RWPE2 (cell line): ENCODE data around the gene LSG1.

Experiments
- ATAC-seq: fragments of 200-7000 bp; cut with Tn5 transposase; 3 replicates; pipeline ENCODE4 v1.9.1; 2021; ENCODE audit warnings: low read depth
- DNase-seq: peaks from one replicate; pipeline ENCODE4 v3.0.0-alpha.2; 2020; ENCODE audit warnings: low spot score
- H3K27ac ChIP-seq: fragments of 450-650 bp; 2 replicates; pipeline ENCODE4 v1.5.1; 2017; ENCODE audit warnings: mild to moderate bottlenecking; ENCODE audit not compliant: poor library complexity, severe bottlenecking
- H3K27me3 ChIP-seq: fragments of 250-450 bp; sonication (Bioruptor Pico); 2 replicates; pipeline ENCODE4 v1.5.1; 2021; ENCODE audit warnings: mild to moderate bottlenecking, moderate library complexity; ENCODE audit not compliant: insufficient read depth, poor library complexity, severe bottlenecking
- H3K36me3 ChIP-seq: fragments of 250-450 bp; sonication (Bioruptor Pico); 2 replicates; pipeline ENCODE4 v1.5.1; 2020; ENCODE audit warnings: low read depth, mild to moderate bottlenecking, moderate library complexity
- H3K4me1 ChIP-seq: fragments of 250-450 bp; sonication (Bioruptor Pico); 2 replicates; pipeline ENCODE4 v1.5.1; 2021; ENCODE audit warnings: mild to moderate bottlenecking, moderate library complexity; ENCODE audit not compliant: insufficient read depth, poor library complexity, severe bottlenecking
- H3K4me3 ChIP-seq: fragments of 250-450 bp; sonication (Bioruptor Pico); 2 replicates; pipeline ENCODE4 v1.5.1; 2021; ENCODE audit warnings: mild to moderate bottlenecking, moderate library complexity; ENCODE audit not compliant: severe bottlenecking
- H3K9me3 ChIP-seq: fragments of 250-450 bp; sonication (Bioruptor Pico); 2 replicates; pipeline ENCODE4 v1.5.1; 2021; ENCODE audit warnings: mild to moderate bottlenecking, moderate library complexity; ENCODE audit not compliant: severe bottlenecking
- CTCF ChIP-seq: fragments of 450-650 bp; IDR thresholded peaks from one replicate; pipeline ENCODE4 v1.5.1; 2017; ENCODE audit warnings: mild to moderate bottlenecking, moderate library complexity; ENCODE audit not compliant: poor library complexity, severe bottlenecking

LSG1 gene

DNA sequence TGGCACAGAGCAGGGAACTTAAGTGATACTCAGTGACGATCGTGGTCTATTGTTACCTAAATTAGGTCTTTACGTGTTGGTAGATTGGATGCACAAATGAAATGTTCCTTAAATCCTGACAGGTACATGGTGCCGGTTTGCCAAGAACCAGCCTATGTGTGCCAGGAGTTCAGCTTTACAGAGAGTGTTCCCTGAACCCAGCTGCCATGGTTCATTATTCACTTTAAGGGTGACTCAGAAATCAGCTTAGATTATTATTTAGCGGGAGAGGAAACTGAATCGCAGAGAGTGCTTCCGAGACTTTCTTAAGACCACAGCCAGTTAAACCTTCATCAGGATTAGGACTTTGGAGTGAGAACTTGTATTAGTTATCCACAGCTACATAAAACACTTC lies 35.2 kb upstream of the LSG1 start:
- no peaks in the 10 kb centered on the region for H3K9me3 ChIP-seq
- H3K36me3 ChIP-seq = no peaks in the 10 kb centered on the region
- no peaks in the 10 kb centered on the region for H3K27me3 ChIP-seq
- TF ChIP-seq CTCF = no peak
- DNase-seq (no peak), ATAC-seq (no peak)
- peaks cover 7% of the 10 kb centered on the region for H3K4me1 ChIP-seq
- no peak overlapping the region for H3K4me3 ChIP-seq
- H3K27ac ChIP-seq = no peak overlapping the region

- no peaks in the 10 kb centered on the region for H3K36me3 ChIP-seq
- no peak overlapping the region for H3K27ac ChIP-seq
- TF ChIP-seq CTCF = no peak
- no peaks in the 10 kb centered on the region for H3K9me3 ChIP-seq
- H3K4me1 ChIP-seq = no peaks in the 10 kb centered on the region
- no peak overlapping the region for H3K4me3 ChIP-seq
- DNase-seq = no peak
- ATAC-seq = no peak
- H3K27me3 ChIP-seq = no peaks in the 10 kb centered on the region
Measured at GRCh38 chr3:194705761-194706160, 33.8 kb upstream of the LSG1 start.

GRCh38 chr3:194705227-194705626 lies 33.2 kb upstream of the LSG1 start:
- no peak for TF ChIP-seq CTCF
- ATAC-seq = no peak
- no peaks in the 10 kb centered on the region for H3K4me1 ChIP-seq

GRCh38 chr3:194702545-194702944 lies 30.6 kb upstream of the LSG1 start:
- no peak for TF ChIP-seq CTCF
- DNase-seq = no peak
- Histone ChIP-seq H3K4me3 (no peak overlapping the region), H3K27ac (no peak overlapping the region), H3K9me3 (no peaks in the 10 kb centered on the region), H3K4me1 (no peaks in the 10 kb centered on the region), H3K36me3 (no peaks in the 10 kb centered on the region), H3K27me3 (no peaks in the 10 kb centered on the region)
- ATAC-seq = no peak

More at GRCh38 chr3:194705227-194705626, 33.2 kb upstream of the LSG1 start:
- Histone ChIP-seq H3K36me3 (no peaks in the 10 kb centered on the region), H3K27me3 (no peaks in the 10 kb centered on the region), H3K9me3 (no peaks in the 10 kb centered on the region), H3K4me3 (no peak overlapping the region), H3K27ac (no peak overlapping the region)
- DNase-seq = no peak

DNA sequence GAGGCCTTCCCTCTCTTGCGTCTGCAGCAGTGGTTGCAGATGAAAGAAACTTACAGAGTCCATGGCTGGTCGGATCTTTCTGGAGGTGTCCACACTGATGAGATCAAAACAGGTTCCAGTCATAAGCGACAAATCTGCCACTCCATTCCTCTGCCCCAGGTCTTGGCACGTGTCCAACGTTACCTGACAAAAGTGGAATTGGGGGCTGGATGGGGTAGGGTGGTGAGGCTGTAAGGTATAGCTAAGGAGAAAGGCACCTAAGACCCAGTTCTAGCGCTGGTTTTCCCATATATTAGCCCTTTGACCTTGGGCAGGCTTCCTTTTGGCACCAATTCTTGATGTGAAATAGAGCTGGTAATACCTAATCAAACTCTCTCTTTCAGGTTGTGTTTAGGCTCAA lies 24.7 kb upstream of the LSG1 start:
- no peaks in the 10 kb centered on the region for H3K9me3 ChIP-seq
- ATAC-seq (no peak), DNase-seq (no peak)
- H3K36me3 ChIP-seq = no peaks in the 10 kb centered on the region
- H3K4me3 ChIP-seq = no peak overlapping the region
- H3K4me1 ChIP-seq = no peaks in the 10 kb centered on the region
- H3K27me3 ChIP-seq = no peaks in the 10 kb centered on the region
- H3K27ac ChIP-seq = no peak overlapping the region
- no peak for TF ChIP-seq CTCF
